ENCODE results near the gene MGAT4C.
"Not testable (repeated sequence)": the region's sequence is repeated elsewhere in the genome, so short reads cannot be mapped to it uniquely, and the experiment has no call there.

The MGAT4C gene

GRCh38 chr12:86117711-86118110, 138.5 kb downstream of the MGAT4C start:
- no peak overlapping the region for H3K4me3 ChIP-seq (ENCODE audit: low read depth, low read length)
- no peak for DNase-seq (ENCODE audit: low read depth)
- TF ChIP-seq, protein P1, sequence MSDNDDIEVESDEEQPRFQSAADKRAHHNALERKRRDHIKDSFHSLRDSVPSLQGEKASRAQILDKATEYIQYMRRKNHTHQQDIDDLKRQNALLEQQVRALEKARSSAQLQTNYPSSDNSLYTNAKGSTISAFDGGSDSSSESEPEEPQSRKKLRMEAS (IDR thresholded peaks at IDR 0.05; ENCODE audit: low read depth, low read length): no peak
- TF ChIP-seq MYC (IDR thresholded peaks at IDR 0.05; ENCODE audit: low read depth, low read length) (no peak), POLR2A (IDR thresholded peaks at IDR 0.05; ENCODE audit: extremely low read depth, insufficient read length) (no peak)
- TF ChIP-seq, protein P2, sequence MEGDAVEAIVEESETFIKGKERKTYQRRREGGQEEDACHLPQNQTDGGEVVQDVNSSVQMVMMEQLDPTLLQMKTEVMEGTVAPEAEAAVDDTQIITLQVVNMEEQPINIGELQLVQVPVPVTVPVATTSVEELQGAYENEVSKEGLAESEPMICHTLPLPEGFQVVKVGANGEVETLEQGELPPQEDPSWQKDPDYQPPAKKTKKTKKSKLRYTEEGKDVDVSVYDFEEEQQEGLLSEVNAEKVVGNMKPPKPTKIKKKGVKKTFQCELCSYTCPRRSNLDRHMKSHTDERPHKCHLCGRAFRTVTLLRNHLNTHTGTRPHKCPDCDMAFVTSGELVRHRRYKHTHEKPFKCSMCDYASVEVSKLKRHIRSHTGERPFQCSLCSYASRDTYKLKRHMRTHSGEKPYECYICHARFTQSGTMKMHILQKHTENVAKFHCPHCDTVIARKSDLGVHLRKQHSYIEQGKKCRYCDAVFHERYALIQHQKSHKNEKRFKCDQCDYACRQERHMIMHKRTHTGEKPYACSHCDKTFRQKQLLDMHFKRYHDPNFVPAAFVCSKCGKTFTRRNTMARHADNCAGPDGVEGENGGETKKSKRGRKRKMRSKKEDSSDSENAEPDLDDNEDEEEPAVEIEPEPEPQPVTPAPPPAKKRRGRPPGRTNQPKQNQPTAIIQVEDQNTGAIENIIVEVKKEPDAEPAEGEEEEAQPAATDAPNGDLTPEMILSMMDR (IDR thresholded peaks at IDR 0.05; ENCODE audit: low read depth, low read length): no peak

DNA sequence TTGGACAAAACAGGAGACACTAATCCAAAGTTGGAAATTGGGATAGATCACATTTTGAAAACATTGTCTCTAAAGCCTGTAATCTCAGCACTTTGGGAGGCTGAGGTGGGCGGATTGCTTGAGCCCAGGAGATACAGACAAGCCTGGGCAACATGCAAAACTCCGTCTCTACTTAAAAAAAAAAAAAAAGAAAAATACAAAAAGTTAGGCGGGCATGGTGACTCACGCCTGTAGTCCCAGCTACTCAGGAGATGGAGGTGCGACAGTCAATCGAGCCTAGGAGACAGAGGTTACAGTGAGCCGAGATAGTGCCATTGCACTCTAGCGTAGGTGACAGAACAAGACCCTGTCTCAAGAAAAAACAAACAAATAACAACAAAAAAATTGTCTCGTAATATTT, 152.1 kb downstream of the MGAT4C start:
- no peak for DNase-seq (ENCODE audit: low read depth)
- H3K4me3 ChIP-seq (ENCODE audit: low read depth, low read length): no peak overlapping the region
- TF ChIP-seq POLR2A (IDR thresholded peaks at IDR 0.05; ENCODE audit: extremely low read depth, insufficient read length) (no peak), MYC (IDR thresholded peaks at IDR 0.05; ENCODE audit: low read depth, low read length) (no peak)
- TF ChIP-seq, protein P2 (IDR thresholded peaks at IDR 0.05; ENCODE audit: low read depth, low read length): no peak
- TF ChIP-seq, protein P1 (IDR thresholded peaks at IDR 0.05; ENCODE audit: low read depth, low read length): no peak

GRCh38 chr12:86097161-86097560, 159.0 kb downstream of the MGAT4C start:
- TF ChIP-seq, protein P2 (IDR thresholded peaks at IDR 0.05; ENCODE audit: low read depth, low read length): no peak
- TF ChIP-seq, protein P1 (IDR thresholded peaks at IDR 0.05; ENCODE audit: low read depth, low read length): no peak
- TF ChIP-seq MYC (IDR thresholded peaks at IDR 0.05; ENCODE audit: low read depth, low read length) (no peak), POLR2A (IDR thresholded peaks at IDR 0.05; ENCODE audit: extremely low read depth, insufficient read length) (no peak)
- DNase-seq (ENCODE audit: low read depth): no peak
- no peak overlapping the region for H3K4me3 ChIP-seq (ENCODE audit: low read depth, low read length)

DNA sequence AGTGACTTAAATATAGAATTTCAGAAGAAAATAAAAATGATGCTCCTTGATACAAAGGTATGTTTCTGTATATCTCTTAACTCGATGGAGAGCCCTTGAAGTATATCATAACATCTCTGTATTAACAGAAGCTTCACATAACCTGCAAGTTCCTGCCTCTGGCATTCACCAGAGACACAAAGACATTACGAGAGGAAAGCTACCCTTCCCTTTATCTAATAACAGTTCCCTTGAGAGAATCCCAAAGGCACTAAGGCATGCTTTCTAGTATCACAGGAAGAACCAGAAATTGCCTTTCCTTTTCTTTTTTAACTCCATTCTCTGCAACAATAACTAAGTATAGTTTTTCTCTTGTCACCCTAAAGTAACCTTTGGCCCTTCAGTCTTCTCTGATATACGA, 164.5 kb downstream of the MGAT4C start:
- no peak for DNase-seq (ENCODE audit: low read depth)
- TF ChIP-seq, protein P2 (IDR thresholded peaks at IDR 0.05; ENCODE audit: low read depth, low read length): no peak
- TF ChIP-seq POLR2A (IDR thresholded peaks at IDR 0.05; ENCODE audit: extremely low read depth, insufficient read length): no peak
- TF ChIP-seq, protein P1 (IDR thresholded peaks at IDR 0.05; ENCODE audit: low read depth, low read length): no peak
- no peak overlapping the region for H3K4me3 ChIP-seq (ENCODE audit: low read depth, low read length)

- H3K4me3 ChIP-seq (ENCODE audit: low read depth, low read length): no peak overlapping the region
- TF ChIP-seq, protein P1 (IDR thresholded peaks at IDR 0.05; ENCODE audit: low read depth, low read length): no peak
- TF ChIP-seq MYC (IDR thresholded peaks at IDR 0.05; ENCODE audit: low read depth, low read length): no peak
- no peak for TF ChIP-seq POLR2A (IDR thresholded peaks at IDR 0.05; ENCODE audit: extremely low read depth, insufficient read length)
- TF ChIP-seq, protein P2 (IDR thresholded peaks at IDR 0.05; ENCODE audit: low read depth, low read length): no peak
- no peak for DNase-seq (ENCODE audit: low read depth)
Measured at GRCh38 chr12:86081843-86082242, 174.3 kb downstream of the MGAT4C start.

GRCh38 chr12:86059052-86059451, 197.1 kb downstream of the MGAT4C start:
- not testable (repeated sequence) for DNase-seq (ENCODE audit: low read depth); H3K4me3 ChIP-seq (ENCODE audit: low read depth, low read length)
